Pancreas (tissue), 10 donors: Measurements from ENCODE around the gene CPLX1. TPM values are rescaled to one million over a fixed set of nuclear protein-coding genes. Genes with fewer than 3 reads are reported as not detected.

Experiments used
- ATAC-seq, 4 donors: fragments of 200-7000 bp; cut with Tn5 transposase; one replicate each; pipeline versions ENCODE4 v1.8.0 to v1.9.1; 2020; ENCODE audit warnings: mild to moderate bottlenecking in 4 of 4, moderate library complexity in 4 of 4
- DNase-seq, 6 donors: peaks; one replicate each; pipeline ENCODE4 v3.0.0-alpha.2; 2020
- FAIRE-seq: peaks from 2 replicates; lab custom pipeline; 2012; peaks lifted over from hg19 to GRCh38; lab: Jason Lieb, UNC
- H3K27ac ChIP-seq, 4 donors: fragments of 200-600 bp; sonication (generic); 1 replicate in 3 of 4; 2 replicates in 1 of 4; pipeline versions ENCODE4 v1.5.0 to v1.8.0; 2020
- H3K27me3 ChIP-seq, 4 donors: fragments of 200-600 bp; one replicate each; pipeline ENCODE4 v1.8.0; 2021
- H3K36me3 ChIP-seq, 3 donors: fragments of 200-600 bp; sonication (generic) in 1 of 3; one replicate each; pipeline versions ENCODE4 v1.5.0 to v1.8.0; 2020 to 2021
- H3K4me1 ChIP-seq, 3 donors: fragments of 200-600 bp; one replicate each; pipeline ENCODE4 v1.8.0; 2021
- H3K4me3 ChIP-seq, 4 donors: fragments of 200-600 bp; sonication (generic) in 2 of 4; one replicate each; pipeline versions ENCODE4 v1.5.0 to v1.8.0; 2020 to 2021
- H3K9me3 ChIP-seq, 4 donors: fragments of 200-600 bp; one replicate each; pipeline ENCODE4 v1.8.0; 2021
- WGBS, 2 donors: extraction: QIAGEN DNeasy Blood & Tissue Kit; methylation state at CpG; one replicate each; pipeline ENCODE4 v1.1.7; 2013; 5-methylcytosine and 5-hydroxymethylcytosine counted together
- intact Hi-C, 3 donors: fragments of 100-400 bp; cut with DNase I; formaldehyde crosslinking; loops; one replicate each; pipeline versions ENCODE4 v1.11.1 to v1.14.2; 2022
- polyA plus RNA-seq, 2 donors: library from polyadenylated mRNA; stranded (reverse); fragments of 200-250 nt; gene quantifications; one replicate each; pipeline ENCODE4 v1.2.3, GENCODE V29; 2013
- total RNA-seq, 6 donors: library from RNA; stranded (reverse); fragmentation: NEBNext Ultra II Directional in 4 of 6; extraction: Animal tissue kit (Norgen Biotek cat#: 25700) in 4 of 6; gene quantifications; one replicate each; pipeline versions ENCODE4 v1.2.1 to v1.2.4, GENCODE V29; 2021 to 2023
- TF ChIP-seq, protein P1 (sequence below), 4 donors: fragments of 200-600 bp; sonication (generic) in 3 of 4; IDR thresholded peaks; one replicate each; pipeline versions ENCODE4 v1.5.0 to v1.8.0; 2021; ENCODE audit warnings: antibody characterized with exemption in 4 of 4
- donor health status: healthy with polysubstance abuse.
- donor health status: DM: no; HTN: no; CAD: no; lungs with moderate emphysema.
- donor health status: DM: no; HTN: no; CAD: no.
- donor health status: control.
- donor health status: control.
- donor health status: Bipolar disorder and iron deficiency.
- donor health status: DM: yes; HTN: yes; CAD: no.
- donor health status: DM: no; HTN: no; CAD: no.
- donor health status: DM: no; HTN: no; CAD: no.
- donor health status: DM: yes; HTN: yes; CAD: no.

The CPLX1 gene
- total and polyA plus RNA-seq, 8 donors, result 0.51 to 7.7 (median 1.4) TPM

DNA sequence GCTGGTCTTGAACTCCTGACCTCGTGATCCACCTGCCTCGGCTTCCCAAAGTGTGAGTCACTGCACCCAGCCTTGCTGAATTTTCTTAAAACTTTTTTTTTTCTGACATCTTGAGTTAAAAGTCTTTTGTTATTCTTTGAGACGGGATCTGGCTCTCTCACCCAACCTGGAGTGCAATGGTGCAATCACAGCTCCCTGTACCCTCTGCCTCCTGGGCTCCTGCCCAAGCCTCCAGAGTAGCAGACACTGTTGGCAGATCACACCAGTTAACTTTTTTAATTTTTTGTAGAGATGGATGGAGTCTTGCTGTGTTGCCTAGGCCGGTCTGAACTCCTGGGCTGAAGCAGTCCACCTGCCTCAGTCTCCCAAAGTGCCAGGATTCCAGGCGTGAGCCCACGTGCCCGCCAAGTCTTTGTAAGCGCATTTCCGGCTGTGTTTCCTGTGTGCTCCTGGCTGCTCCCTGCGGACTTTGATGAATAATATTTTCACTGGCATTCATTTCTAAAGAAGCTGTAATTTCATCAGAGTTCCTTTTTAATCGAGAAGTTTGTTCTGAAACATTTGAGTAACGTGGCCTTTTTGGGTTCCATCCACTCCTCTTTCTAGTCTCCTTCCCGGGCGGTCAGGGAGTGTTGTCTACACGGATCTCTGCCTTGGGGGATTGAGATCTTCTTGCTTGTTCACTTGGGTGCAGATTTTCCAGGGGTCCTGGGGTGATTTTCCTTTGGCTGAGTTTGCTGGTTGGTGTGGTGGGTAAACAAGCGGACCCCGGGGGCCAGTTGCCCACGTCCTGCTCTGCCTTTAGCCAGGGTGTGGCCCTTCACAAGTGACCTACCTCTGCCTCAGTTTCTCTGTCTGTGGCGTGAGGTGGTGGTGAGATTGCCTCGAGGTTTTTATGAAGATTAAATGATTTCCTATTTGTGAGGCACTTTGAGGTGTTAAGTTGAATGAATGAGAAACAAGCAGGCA lies 75.9 kb downstream of the CPLX1 start:
- no peak for FAIRE-seq
- intact Hi-C loops, result no loop called here
- TF ChIP-seq, protein P1, sequence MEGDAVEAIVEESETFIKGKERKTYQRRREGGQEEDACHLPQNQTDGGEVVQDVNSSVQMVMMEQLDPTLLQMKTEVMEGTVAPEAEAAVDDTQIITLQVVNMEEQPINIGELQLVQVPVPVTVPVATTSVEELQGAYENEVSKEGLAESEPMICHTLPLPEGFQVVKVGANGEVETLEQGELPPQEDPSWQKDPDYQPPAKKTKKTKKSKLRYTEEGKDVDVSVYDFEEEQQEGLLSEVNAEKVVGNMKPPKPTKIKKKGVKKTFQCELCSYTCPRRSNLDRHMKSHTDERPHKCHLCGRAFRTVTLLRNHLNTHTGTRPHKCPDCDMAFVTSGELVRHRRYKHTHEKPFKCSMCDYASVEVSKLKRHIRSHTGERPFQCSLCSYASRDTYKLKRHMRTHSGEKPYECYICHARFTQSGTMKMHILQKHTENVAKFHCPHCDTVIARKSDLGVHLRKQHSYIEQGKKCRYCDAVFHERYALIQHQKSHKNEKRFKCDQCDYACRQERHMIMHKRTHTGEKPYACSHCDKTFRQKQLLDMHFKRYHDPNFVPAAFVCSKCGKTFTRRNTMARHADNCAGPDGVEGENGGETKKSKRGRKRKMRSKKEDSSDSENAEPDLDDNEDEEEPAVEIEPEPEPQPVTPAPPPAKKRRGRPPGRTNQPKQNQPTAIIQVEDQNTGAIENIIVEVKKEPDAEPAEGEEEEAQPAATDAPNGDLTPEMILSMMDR (IDR thresholded peaks at IDR 0.05), result no peak

DNA sequence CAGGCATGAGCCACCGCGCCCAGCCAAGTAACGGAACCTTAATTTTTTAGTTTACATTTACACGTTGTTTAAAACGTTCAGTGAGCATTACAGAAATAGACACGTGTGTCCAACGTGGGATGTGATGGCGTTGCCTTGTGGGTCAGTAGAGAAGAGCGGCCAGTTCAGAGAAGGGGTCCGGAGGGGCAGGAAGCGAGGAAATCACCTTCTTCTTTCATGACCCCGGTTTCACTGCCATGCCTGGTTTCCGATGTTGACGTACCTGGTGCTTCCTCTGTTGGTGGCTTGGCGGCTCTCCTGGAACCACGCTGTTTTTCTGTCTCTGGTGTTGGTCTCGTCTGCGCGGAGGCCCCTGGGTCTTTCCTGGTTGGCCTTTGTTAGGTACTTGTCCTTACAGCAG lies 77.5 kb downstream of the CPLX1 start:
- Histone ChIP-seq H3K9me3 (no peaks in the 10 kb centered on the region), H3K4me3 (no peak overlapping the region), H3K36me3 (no peaks in the 10 kb centered on the region), H3K4me1 (no peaks in the 10 kb centered on the region), H3K27ac (no peak overlapping the region), H3K27me3 (no peaks in the 10 kb centered on the region)
- no peak for ATAC-seq
- TF ChIP-seq, protein P1 (IDR thresholded peaks at IDR 0.05), result no peak
- peak in 1 of 6 donors; percentile 41 for DNase-seq
- intact Hi-C loops, result no loop called here
- 95 to 98% methylated on average over 19 of the region's 19 CpGs for WGBS, 2 donors
- FAIRE-seq, result no peak

More for the DNA sequence above, 75.9 kb downstream of the CPLX1 start:
- ATAC-seq (peak in 2 of 4 donors; percentile 10 to 33), DNase-seq (peak in 1 of 6 donors; percentile 22)
- 93% methylated on average over 20 of the region's 20 CpGs for WGBS, 2 donors
- Histone ChIP-seq H3K27ac (no peak overlapping the region), H3K27me3 (no peaks in the 10 kb centered on the region), H3K4me1 (no peaks in the 10 kb centered on the region), H3K9me3 (no peaks in the 10 kb centered on the region), H3K4me3 (no peak overlapping the region), H3K36me3 (peaks cover 0 to 7% (median 0%) of the 10 kb centered on the region in 3 donors)

GRCh38 chr4:747546-748170 lies 78.3 kb downstream of the CPLX1 start:
- no peak overlapping the region for H3K27ac ChIP-seq
- intact Hi-C loops, result no loop called here
- ATAC-seq (no peak), FAIRE-seq (no peak), DNase-seq (peak in 1 of 6 donors; percentile 45)
- TF ChIP-seq, protein P1 (IDR thresholded peaks at IDR 0.05), result no peak
- no peaks in the 10 kb centered on the region for H3K4me1 ChIP-seq
- H3K9me3 ChIP-seq, result no peaks in the 10 kb centered on the region
- no peak overlapping the region for H3K4me3 ChIP-seq
- H3K27me3 ChIP-seq, result no peaks in the 10 kb centered on the region
- no peaks in the 10 kb centered on the region for H3K36me3 ChIP-seq
- WGBS, 2 donors, result 95 to 96% methylated on average over 18 to 23 of the region's 34 CpGs

GRCh38 chr4:744212-744841 lies 81.6 kb downstream of the CPLX1 start:
- no peaks in the 10 kb centered on the region for H3K4me1 ChIP-seq
- TF ChIP-seq, protein P1 (IDR thresholded peaks at IDR 0.05), result no peak
- WGBS, 2 donors, result 94 to 96% methylated on average over 36 of the region's 44 CpGs
- no peak overlapping the region for H3K27ac ChIP-seq
- FAIRE-seq (no peak), ATAC-seq (peak in 1 of 4 donors; percentile 15), DNase-seq (peak in 1 of 6 donors; percentile 74)
- intact Hi-C loops, result no loop called here
- H3K27me3 ChIP-seq, result no peaks in the 10 kb centered on the region
- H3K4me3 ChIP-seq, result no peak overlapping the region
- H3K36me3 ChIP-seq, result peaks cover 0 to 4% (median 0%) of the 10 kb centered on the region in 3 donors
- no peaks in the 10 kb centered on the region for H3K9me3 ChIP-seq
